Metanephros (tissue), 2 donors: ENCODE results near the gene DENND4A. TPM values are rescaled to one million over a fixed set of nuclear protein-coding genes. Genes with fewer than 3 reads are reported as not detected.

Experiments used
- small RNA-seq: library from RNA; depleted of rRNA; stranded (forward); fragments of <200 nt; gene quantifications from one replicate; pipeline ENCODE3, GENCODE V24; 2014; ENCODE audit warnings: low replicate concordance
- total RNA-seq: library from RNA; depleted of rRNA; stranded (reverse); fragments of >200 nt; gene quantifications from one replicate; pipeline ENCODE4 v1.2.3, GENCODE V29; 2014

DENND4A gene
- 30.1 TPM for total RNA-seq

DNA sequence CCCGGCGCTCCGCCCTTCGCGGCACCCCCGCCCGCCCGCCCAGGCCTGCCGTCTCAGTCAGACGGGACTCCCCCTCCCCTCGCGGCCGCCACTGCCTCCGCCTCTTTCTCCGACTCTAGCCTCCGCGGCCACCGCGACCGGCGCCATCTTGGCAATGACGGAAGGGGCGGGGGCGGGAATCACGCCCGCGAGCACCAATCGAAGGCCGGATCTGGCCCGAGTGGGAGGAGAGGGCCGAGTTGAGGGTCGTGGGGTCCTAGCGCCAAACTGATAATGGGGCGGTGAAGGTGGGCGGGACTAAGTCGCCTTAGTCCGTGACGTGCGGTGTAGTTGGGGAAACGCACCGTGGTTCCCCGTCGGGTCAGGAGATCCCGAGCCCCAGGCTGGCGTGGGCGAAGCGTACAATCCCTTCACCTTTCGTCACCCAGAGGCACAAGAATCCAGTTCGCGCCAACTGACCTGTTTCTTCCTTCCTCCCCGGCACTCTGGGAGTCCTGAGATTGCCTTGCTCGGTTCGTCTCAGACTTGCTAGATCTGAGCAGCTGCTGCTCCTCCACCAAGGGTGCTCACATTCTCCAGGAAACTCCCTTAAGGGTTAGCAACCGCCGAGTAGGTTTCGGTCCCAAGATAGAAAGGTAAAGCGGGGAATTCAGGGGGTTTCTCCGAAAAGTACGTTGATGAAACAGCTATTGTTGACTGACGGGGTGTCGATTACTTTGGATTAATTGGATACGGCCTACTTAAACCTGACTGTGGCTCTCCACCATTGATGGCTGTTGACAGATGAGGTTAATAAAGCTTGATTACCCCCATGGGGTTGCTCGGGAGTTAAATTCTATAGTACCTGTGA lies at the start of gene DENND4A:
Gene DENND4A (minus strand): TSS at position 156 of the 850 bp plus-strand sequence. CDS start 35,843 bp downstream, outside the sequence.

DNA sequence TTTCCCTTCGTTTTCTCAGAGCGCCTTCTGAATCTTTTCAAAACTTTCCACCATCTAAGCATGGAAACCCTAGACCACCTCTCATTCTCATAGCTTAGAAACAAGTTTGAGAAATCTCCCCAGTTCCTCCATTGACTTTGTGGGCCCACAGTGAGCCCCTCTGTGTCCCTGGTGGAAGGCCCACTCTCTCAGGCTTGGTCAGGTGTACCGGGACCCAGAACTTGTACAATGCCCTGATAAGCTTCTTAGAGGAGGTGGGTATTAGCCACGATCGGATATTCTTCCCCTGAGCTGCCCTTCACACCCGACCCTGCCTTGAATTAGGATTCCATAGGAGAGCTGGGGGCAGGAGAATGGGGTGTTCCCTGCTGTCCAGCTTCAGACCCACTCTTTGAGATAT lies 170.5 kb downstream of the DENND4A start, which contains the start of gene SLC24A1:
Gene SLC24A1 (plus strand): TSS at position 301 of the 400 bp plus-strand sequence. CDS start 2,143 bp downstream, outside the sequence.

DNA sequence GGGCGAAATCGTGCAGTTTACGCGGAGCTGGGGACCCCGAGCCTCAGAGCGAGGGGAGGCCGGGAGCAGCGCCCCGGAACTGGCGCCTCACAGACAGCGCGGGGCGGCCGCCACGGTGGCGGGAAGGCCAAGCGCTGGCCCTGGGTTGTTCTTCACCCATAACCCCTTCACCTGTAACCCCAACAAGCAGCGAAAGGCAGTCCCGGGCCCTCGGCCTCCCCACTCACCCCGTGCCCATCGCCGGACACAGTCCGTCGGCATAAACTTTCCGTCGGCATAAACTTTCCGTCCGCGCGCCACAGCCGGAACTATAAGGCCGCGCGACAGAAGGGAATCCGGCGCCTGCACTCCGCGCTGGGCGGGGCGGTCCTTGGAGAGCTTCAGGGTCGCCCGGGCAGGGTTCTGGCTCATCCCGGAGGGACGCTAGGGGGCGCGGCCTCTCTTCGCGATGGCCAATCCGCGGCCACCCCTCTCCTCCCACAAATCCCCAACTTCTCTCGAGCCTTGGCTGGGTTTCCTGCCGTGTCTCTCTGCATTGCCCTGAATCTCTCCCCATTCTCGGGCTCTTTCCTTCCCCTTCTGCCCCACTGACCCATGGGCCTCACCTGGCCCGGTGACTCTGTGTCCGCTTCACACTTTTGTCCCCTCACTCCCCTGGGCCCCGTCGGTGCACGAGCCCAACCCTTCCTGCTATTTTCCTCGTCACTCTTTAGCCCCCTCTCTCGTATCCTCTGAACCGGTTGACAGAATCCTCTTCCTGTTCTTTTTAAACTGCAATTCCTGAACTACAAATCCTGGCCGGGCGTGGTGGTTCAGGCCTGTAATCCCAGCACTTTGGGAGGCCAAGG lies 181.0 kb downstream of the DENND4A start, which contains the start of gene INTS14:
Gene INTS14 (minus strand): TSS at position 261 of the 848 bp plus-strand sequence. CDS start 3,751 bp downstream, outside the sequence.

Small RNAs within 50 kb of the gene (small RNA-seq; reads per million reads assigned to genes)
- not detected for gene MIR4511
- gene SNORD13E = not detected

Other genes with a start within 250 kb of the DENND4A start
- 40.5 TPM for gene INTS14, start 181.2 kb downstream of the DENND4A start, total RNA-seq
- gene SLC24A1, start 170.4 kb downstream of the DENND4A start, total RNA-seq = 10.2 TPM
- 141 TPM for gene RAB11A, start 77.2 kb upstream of the DENND4A start, total RNA-seq